Lower leg skin (tissue), 3 donors: Measurements from ENCODE around the gene PPP4R1.
"Not testable (repeated sequence)": the region's sequence is repeated elsewhere in the genome, so short reads cannot be mapped to it uniquely, and the experiment has no call there.

Source experiments
- CTCF ChIP-seq, 3 donors: fragments of 450-650 bp; IDR thresholded peaks; one replicate each; pipeline ENCODE4 v1.5.1; 2016; ENCODE audit warnings: antibody characterized with exemption in 3 of 3, mild to moderate bottlenecking in 3 of 3, moderate library complexity in 2 of 3
- POLR2A ChIP-seq, 2 donors: fragments of 450-650 bp; IDR thresholded peaks; one replicate each; pipeline ENCODE4 v1.6.1; 2016 to 2017; ENCODE audit warnings: antibody characterized with exemption in 2 of 2, mild to moderate bottlenecking in 1 of 2, moderate library complexity in 1 of 2

GRCh38 chr18:9607111-9607510 lies 7.2 kb downstream of the PPP4R1 start:
- TF ChIP-seq CTCF, POLR2A (IDR thresholded peaks at IDR 0.05): not testable (repeated sequence)
